HG03575 (cell line): ENCODE results near the gene RTTN.
A peak's percentile ranks its signal among the peaks of the same experiment; 100 is the strongest.

Experiments
- ATAC-seq: cut with Tn5 transposase; IDR thresholded peaks from one replicate; pipeline ENCODE4 v1.9.1; 2021; ENCODE audit not compliant: unreplicated experiment, insufficient number of reproducible peaks, low FRiP score; ENCODE audit errors: extremely low read depth

RTTN gene

GRCh38 chr18:70216788-70217187, 11.3 kb upstream of the RTTN start:
- ATAC-seq, result no peak

GRCh38 chr18:70207181-70207580, 1.7 kb upstream of the RTTN start:
- no peak for ATAC-seq

GRCh38 chr18:70200286-70200685, 5.2 kb downstream of the RTTN start:
- no peak for ATAC-seq

GRCh38 chr18:70197844-70198243, 7.6 kb downstream of the RTTN start:
- ATAC-seq, result no peak

- no peak for ATAC-seq
Observed at GRCh38 chr18:70197026-70197425, 8.5 kb downstream of the RTTN start.

- no peak for ATAC-seq
Observed at GRCh38 chr18:70195852-70196434, 9.5 kb downstream of the RTTN start.

- peak; percentile 34 for ATAC-seq
Observed at GRCh38 chr18:70195014-70195614, 10.4 kb downstream of the RTTN start.

- peak; percentile 79 for ATAC-seq
Observed at GRCh38 chr18:70194227-70194890, 11.1 kb downstream of the RTTN start.

- ATAC-seq, result no peak
Observed at GRCh38 chr18:70190529-70190928, 15.0 kb downstream of the RTTN start.

GRCh38 chr18:70188113-70188512, 17.4 kb downstream of the RTTN start:
- ATAC-seq, result no peak

- no peak for ATAC-seq
Observed at GRCh38 chr18:70183441-70183840, 22.0 kb downstream of the RTTN start.

- no peak for ATAC-seq
Observed at GRCh38 chr18:70182548-70182947, 22.9 kb downstream of the RTTN start.

- ATAC-seq, result no peak
Observed at GRCh38 chr18:70181725-70182124, 23.8 kb downstream of the RTTN start.

- ATAC-seq, result no peak
Observed at GRCh38 chr18:70181015-70181414, 24.5 kb downstream of the RTTN start.

- ATAC-seq, result no peak
Observed at GRCh38 chr18:70176537-70176936, 28.9 kb downstream of the RTTN start.

- no peak for ATAC-seq
Observed at GRCh38 chr18:70175216-70175615, 30.3 kb downstream of the RTTN start.

GRCh38 chr18:70172225-70172624, 33.3 kb downstream of the RTTN start:
- no peak for ATAC-seq

- no peak for ATAC-seq
Observed at GRCh38 chr18:70169747-70170146, 35.7 kb downstream of the RTTN start.

GRCh38 chr18:70166668-70167067, 38.8 kb downstream of the RTTN start:
- no peak for ATAC-seq

- ATAC-seq, result no peak
Observed at GRCh38 chr18:70165936-70166335, 39.6 kb downstream of the RTTN start.
